ENCODE data around the gene INS.

GRCh38 chr11:2195756-2196088, 34.7 kb upstream of the INS start:
- no peak for TF ChIP-seq CTCF (IDR thresholded peaks at IDR 0.05)
- TF ChIP-seq POLR2A (IDR thresholded peaks at IDR 0.05): no peak

All from body of pancreas (tissue), 4 donors.